GM18520 (cell line): Measurements from ENCODE around the gene RBBP8NL.
A peak's percentile ranks its signal among the peaks of the same experiment; 100 is the strongest.

ENCODE experiments used
- ATAC-seq: cut with Tn5 transposase; IDR thresholded peaks from one replicate; pipeline ENCODE4 v1.9.1; 2021; ENCODE audit not compliant: unreplicated experiment

The RBBP8NL gene

DNA sequence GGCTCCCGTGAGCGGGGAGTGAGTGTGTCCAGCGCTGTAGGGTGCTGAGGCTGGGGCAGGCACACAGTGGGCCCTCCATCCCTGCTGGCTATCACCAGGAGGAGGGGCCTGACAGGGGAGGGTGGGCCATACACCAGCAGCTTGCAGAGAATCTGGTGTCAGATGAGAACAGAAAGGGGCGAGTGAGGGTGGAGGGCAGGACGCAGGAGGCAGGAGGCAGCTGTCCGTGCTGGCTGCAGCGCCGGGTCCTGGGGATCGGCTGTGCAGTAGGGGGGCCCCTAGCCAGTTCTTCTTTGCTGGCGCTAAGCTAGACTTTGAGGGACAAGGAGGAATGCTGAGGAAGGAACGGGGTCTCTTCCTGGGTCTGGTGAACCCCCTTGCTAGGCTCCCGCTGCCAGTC is 18.7 kb downstream of the RBBP8NL start:
- ATAC-seq, result no peak

DNA sequence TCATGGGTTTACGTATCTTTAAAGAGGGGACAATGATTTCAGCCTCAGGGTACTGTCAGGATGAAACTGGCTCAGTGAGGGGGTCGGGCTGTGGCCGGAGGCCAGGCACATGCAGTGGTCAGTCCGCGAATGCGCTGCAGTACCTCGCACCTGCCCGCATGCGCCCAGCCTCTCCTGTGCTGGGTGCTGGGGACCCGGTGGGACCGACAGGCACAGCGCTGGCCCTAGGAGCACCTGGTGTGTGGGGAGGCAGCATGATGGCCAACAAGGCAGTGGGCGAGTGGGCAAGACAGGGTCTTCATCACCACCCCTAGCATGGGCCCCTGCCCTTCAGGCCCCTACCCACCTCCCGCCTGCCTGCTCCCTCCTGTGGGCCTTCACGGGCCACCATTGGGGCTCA is 19.3 kb downstream of the RBBP8NL start:
- no peak for ATAC-seq

- peak; percentile 86 for ATAC-seq
Measured at GRCh38 chr20:62407221-62407992, 19.9 kb downstream of the RBBP8NL start, which contains the start of gene CABLES2. Gene CABLES2, minus strand, starts transcription at chr20:62407285. Its CDS starts 9 bp downstream, at chr20:62407276.

- ATAC-seq, result no peak
Measured at GRCh38 chr20:62406635-62407176, 20.6 kb downstream of the RBBP8NL start.

DNA sequence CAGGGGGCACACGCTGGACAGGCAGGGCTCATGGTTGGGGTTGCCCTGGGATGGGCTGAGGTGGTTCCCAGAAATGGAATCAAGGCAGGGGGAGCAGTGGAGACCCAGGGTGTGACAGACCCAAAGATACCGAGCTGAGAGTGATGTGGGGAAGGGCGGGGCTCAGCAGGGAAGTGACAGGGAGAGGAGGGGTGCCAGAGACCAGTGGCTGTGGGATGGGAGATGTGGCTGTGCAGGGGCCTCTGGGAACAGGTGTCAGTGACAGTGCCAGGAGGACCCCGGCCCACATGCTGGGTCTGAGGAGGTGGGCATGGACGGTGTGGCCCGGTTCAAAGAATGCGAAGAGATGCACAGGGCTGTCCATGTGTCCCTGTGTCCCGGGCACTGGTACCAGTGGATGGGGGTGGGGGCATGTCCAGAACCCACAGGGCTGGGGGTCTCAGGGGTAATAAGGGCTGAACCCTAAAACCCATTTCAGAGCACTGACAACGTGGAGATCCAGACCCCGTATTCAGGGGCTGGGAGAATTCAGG is 21.3 kb downstream of the RBBP8NL start:
- ATAC-seq, result no peak

DNA sequence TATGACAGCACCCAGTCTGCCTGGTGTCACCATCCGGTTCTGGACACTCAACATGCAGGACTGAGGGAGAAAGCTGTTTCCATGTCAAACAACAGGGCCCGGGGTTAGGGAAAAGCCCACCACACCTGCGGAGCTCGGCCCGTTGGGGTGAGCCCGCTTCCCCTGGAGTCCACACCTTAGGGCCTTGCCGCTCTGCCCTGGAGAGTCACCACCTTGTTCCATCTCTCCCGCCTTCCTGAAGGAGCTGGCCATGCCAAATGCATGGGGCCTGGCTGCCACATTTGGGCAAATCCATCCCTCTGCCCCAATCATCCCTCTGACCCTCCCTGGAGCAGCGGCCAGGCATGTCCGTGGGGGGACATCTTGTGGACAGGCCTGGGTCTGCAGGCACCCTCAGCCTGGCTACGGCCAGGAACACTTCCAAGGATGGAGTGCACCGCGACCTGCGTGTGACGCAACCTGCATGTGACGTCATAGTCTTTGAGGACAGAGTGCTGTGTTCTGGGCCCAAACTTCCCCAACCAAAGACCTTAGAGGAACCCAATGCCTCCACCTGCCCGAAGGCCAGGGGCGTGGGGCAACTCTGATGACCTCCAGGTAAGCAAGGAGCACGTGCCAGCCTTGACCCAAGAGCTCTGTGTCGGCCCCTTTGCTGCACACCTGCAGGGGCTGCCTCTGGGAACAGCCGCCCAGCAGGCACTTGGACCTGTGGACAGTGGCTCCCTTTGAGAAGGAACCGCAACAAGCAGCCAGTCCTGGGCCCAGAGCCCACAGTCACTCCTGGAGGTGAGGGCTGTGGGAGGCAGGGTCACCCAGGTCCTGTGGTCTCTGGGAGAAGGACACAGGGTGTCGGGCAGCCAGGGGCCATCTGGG is 22.0 kb downstream of the RBBP8NL start:
- ATAC-seq, result no peak

GRCh38 chr20:62404761-62405107 is 22.6 kb downstream of the RBBP8NL start:
- no peak for ATAC-seq

- ATAC-seq, result no peak
Measured at GRCh38 chr20:62404112-62404665, 23.1 kb downstream of the RBBP8NL start.

DNA sequence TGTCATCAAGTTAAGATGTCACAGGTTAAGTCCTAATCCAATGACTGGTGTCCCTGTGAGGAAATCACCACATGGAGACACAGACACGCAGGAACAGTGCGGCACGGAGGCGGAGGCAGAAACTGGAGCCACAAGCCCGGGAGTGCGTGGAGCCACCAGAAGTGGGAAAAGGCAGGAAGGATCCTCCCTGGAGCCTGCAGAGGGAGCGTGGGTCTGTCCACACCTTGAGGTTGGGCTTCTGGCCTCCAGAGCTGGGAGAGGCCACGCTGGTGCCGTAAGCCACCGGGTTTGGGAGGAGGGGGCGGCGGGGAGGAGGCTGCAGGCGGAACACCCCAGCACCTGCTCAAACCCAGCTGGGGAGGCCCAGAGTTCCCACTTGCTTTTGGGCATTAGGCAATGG is 24.0 kb downstream of the RBBP8NL start:
- ATAC-seq, result no peak

DNA sequence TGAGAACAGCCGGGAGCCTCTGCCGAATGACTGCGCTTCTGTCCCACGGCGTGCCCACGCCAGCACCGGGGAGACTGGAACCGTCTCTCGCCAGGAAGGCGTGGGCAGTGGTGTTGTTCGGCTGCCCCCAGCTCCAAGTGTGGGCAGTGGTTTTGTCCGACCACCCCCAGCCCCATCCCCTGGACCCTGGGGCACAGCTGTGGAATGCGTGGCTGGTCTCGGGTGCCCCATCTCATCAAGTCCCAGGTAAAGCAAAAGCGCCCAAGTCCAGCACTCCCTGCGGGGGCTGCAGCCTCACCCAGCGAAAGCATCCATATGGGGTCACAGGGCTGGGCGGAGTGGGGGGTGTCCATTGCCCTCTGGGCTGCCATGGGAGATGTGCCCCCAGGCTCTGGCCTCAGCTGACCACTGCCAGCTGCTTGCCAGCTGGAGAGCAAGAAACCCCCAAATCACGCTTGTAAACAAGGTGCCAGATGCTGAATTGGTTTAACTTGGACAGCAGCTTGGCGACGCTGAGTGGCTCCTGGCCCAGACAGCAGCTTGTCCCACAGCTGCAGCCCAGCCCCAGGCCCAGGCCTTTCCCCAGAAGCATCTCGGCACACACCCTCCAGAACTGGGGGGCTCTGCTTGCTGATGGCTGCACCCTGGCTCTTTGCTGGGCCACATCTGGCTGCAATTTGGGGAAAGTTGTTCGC is 24.7 kb downstream of the RBBP8NL start:
- ATAC-seq, result no peak

GRCh38 chr20:62401331-62401779 is 26.0 kb downstream of the RBBP8NL start:
- no peak for ATAC-seq

DNA sequence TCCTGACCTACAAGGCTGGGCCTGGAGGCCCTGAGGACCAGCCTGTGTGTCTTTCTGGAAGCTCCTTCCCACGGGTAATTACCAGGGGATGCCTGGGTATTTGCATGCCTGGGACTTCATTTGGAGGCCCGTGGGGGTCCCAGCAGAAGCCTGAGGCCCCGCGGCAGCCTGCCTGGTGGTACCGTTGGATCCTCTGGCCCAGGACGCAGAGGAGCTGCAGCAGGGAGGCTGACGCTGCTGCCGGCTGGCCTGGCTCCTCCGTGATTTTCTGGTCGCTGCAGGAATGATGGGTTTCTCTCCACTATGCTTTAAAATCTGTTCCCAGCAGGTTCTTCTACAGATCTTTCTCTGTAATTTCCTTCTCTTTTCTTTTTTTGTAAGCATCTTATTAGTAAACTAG is 26.8 kb downstream of the RBBP8NL start:
- no peak for ATAC-seq

- ATAC-seq, result no peak
Measured at GRCh38 chr20:62400021-62400420, 27.3 kb downstream of the RBBP8NL start.

DNA sequence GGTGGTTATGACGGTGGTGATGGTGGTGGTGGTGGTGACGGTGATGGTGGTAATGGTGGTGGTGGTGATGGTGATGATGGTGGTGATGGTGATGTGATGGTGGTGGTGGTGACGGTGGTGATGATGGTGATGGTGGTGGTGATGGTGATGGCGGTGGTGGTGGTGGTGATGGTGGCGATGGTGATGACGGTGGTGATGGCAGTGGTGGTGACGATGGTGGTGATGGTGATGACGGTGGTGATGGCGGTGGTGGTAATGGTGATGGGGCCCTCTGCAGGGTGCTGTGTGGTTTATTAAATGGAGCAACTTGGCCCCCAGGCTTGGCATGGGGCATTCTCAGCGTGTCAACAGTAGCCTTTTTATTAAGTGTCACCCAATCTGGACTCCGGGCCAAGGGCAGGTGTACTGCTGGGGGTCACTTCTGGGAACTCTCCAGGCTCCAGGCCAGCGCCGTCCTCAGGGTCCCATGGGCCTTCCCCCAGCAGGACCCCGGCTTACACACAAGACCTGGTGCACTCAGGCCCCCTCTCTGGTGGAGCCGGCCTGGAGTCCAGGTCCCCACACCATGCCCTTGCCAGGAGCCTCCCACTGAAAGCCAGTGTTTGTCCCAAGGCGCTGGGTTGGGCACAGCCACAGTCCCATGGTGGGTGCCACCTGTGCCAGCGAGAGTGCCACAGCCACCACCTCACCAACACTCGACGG is 29.1 kb downstream of the RBBP8NL start:
- ATAC-seq, result no peak

- ATAC-seq, result no peak
Measured at GRCh38 chr20:62396367-62397239, 30.7 kb downstream of the RBBP8NL start.

DNA sequence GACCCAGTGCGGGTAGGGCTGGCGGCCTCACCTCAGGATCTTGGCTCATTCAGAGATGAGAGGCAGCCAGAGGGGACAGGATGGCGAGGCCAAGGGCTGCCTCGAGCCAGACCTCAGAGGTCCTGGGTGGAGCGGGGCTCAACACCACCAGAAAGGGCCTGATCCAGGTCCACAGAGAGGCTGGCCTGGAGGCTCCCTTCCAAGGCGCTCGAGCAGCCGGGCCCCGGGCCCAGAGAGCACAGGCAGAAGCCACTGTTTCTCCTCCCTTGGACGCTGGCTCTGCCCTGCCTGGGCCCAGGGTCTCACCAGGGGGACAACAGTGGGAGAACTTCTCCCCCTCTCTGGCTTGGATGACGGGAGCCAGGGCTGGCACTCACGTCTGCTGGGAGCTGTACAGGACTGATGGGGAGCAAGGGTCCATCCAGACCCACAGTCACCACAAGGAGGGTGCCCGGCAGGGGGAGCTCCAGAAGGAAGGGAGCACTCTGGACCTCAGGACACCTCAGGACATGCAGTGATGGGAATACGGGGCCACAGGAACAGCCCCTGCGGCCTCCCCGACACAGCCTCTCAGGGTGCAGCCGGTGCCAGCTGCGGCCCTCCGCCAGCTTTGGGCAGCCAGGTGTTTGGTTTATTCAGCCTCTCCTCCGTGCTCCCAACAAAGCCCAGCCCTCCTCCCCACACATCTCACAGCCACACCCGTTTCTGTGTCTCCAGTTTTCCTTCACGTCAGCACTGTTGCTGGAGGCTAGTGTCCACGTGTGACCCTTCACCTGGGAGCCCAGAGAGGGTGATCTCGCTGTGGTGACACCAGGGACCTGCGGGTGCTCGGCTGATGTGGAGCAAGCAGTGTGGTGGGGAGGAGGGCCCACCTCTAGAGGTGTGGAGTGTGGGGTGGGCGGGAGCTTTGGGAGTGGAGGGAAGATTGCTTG is 31.8 kb downstream of the RBBP8NL start:
- no peak for ATAC-seq

- no peak for ATAC-seq
Measured at GRCh38 chr20:62394248-62395245, 32.8 kb downstream of the RBBP8NL start.
